SHP77 treated with DMSO at 0.1 percent for 48 hours (cell line): ENCODE data around the gene CCNB1IP1.
"Not testable (repeated sequence)": the region's sequence is repeated elsewhere in the genome, so short reads cannot be mapped to it uniquely, and the experiment has no call there.

Experiments used
- DNase-seq: peaks from one replicate; lab custom pipeline; 2025; lab: John Stamatoyannopoulos, UW

CCNB1IP1 gene, protein sequence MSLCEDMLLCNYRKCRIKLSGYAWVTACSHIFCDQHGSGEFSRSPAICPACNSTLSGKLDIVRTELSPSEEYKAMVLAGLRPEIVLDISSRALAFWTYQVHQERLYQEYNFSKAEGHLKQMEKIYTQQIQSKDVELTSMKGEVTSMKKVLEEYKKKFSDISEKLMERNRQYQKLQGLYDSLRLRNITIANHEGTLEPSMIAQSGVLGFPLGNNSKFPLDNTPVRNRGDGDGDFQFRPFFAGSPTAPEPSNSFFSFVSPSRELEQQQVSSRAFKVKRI

DNA sequence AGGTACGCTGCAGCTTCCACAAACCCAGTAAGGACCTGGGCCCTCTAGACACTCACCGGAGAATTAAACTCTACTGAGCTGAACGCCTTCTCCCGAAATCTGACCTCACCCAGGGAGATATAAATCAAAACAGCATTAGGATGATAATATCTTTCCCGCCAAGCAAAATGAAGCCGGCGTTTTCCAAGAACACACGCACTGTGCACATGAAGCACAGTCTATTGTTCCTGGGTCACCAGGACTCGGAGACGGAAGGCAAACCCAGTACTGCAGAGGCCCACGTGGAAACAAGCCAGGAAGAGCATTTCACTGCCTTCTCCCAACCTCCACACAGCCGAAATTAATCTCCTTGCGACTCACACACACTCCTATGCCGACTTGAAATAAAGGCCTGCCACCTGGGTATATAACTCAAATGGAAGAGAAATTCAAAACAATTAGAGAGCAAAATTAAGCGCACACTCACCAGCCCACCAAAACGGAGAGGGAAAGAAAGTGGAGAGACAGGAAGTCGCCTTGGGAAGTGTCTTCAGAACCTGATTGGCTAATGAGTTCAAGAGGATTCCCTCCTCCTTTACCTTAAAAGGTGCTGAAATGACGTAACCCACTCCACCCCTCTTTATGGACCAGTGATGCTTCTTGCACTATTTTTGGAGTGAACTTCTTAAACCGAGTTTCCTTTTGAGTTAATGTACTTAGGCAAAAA lies at the start of gene CCNB1IP1:
Gene CCNB1IP1, minus strand, starts transcription at position 492 of the 706 bp plus-strand sequence. CDS start 16,756 bp downstream, outside the sequence.
- peak; percentile 94 for DNase-seq

DNA sequence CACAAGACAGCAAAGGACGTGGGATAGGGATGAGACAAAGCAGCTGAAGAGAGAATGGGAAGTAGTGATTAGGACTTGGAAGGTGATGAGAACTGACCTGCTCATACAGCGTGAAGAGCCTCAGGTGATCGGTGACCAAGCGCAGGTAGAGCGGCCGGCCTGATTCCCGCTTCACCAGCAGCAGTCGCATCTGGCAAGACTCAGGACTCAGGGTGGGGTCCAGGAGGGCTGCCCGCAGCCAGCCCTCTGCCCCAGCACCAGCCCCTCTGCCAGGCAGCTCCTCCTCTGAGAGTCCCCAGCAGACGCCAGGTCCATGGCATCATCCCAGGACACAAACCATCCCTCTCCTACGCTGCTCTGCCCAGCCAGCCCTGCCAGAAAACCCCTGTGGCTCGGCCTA lies 49.4 kb upstream of the CCNB1IP1 start:
- DNase-seq: no peak

- DNase-seq: no peak
These were observed 48.3 kb upstream of the CCNB1IP1 start for GRCh38 chr14:20381341-20381740.

DNA sequence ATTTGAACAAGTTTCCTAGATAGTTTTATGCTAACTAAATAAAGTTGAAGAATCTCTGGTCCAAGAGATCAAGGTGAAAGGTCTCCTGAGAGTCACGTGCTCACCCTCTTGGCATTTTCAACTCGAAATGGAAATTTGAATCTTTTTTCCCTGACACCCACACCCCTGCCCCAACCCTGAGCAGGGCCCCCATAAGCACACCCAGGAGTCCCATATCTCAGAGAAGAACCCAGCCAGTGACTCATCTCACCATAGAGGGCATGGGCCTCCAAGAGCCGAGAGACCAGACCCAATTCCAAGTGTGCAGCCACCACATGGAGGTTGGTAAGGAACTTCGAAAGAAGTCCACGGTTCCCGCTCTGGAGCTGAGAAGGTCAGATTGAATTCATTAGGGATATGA lies 47.6 kb upstream of the CCNB1IP1 start:
- no peak for DNase-seq

- DNase-seq: no peak
These were observed 46.7 kb upstream of the CCNB1IP1 start for GRCh38 chr14:20379743-20380142.

- no peak for DNase-seq
These were observed 44.1 kb upstream of the CCNB1IP1 start for GRCh38 chr14:20377171-20377570.

GRCh38 chr14:20376071-20376588 lies 43.1 kb upstream of the CCNB1IP1 start:
- DNase-seq: no peak

GRCh38 chr14:20375471-20375870 lies 42.4 kb upstream of the CCNB1IP1 start:
- no peak for DNase-seq

GRCh38 chr14:20372796-20373195 lies 39.7 kb upstream of the CCNB1IP1 start:
- no peak for DNase-seq

- DNase-seq: no peak
These were observed 32.8 kb upstream of the CCNB1IP1 start for GRCh38 chr14:20365928-20366327.

- DNase-seq: not testable (repeated sequence)
These were observed 25.4 kb upstream of the CCNB1IP1 start for GRCh38 chr14:20358474-20358873.

DNA sequence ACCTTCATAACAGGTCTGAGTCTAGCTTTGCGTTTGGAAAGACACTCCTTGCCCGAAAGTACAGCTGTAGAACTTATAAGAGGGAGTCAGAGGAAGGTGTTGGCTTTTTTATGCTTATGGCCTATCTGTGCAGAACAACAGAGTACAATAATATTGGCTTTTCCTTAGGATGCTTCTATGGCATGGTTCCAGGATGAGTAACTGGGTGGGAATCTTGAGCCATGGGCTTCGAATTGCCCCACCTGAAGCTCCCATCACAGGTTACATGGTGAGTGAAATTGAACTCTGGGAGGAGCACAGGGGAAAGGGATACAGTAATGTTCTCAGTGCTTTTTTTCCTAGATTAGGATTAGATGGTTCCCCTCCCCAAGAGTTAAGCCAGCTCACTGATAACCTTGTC lies 23.3 kb upstream of the CCNB1IP1 start:
- DNase-seq: no peak

DNA sequence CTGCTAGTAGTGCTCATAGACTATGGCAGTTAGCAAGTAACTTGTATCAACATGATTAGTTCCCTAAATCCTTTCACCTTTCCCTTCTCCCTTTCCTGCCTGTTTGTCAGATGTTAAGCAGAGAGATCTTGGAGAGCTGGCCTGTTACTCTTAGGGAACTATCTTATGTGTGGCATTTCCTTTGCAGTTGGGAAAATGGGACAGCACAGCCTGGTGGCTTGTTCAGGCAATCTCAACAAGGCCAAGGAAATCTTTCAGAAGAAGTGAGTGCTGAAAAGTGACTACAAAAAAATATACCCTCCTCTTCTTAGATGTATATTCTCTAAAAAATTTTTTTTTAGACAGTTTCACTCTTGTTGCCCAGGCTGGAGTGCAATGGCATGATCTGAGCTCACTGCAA lies 17.8 kb upstream of the CCNB1IP1 start:
- no peak for DNase-seq

- DNase-seq: no peak
These were observed 17.2 kb upstream of the CCNB1IP1 start for GRCh38 chr14:20350282-20350681.

GRCh38 chr14:20347747-20348146 lies 14.7 kb upstream of the CCNB1IP1 start:
- no peak for DNase-seq

DNA sequence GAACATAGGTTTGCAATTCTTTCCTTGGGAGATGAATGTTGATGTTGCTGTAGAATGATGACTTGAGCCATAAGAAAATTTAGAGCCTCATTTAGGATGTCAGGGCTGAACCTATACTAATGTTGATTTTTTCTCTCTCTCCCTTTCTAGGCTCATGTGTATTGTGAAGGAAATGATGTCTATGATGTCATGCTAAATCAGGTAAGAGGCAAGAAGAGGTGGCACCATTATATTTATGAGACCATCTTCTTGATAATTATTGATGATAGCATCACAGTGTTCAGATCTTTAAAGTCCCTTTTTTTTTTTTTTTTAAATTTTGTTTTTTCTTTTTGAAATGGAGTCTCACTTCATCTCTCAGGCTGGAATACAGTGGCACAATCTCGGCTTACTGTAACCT lies 13.6 kb upstream of the CCNB1IP1 start:
- no peak for DNase-seq

- DNase-seq: no peak
These were observed 12.3 kb upstream of the CCNB1IP1 start for GRCh38 chr14:20345366-20345765.

DNA sequence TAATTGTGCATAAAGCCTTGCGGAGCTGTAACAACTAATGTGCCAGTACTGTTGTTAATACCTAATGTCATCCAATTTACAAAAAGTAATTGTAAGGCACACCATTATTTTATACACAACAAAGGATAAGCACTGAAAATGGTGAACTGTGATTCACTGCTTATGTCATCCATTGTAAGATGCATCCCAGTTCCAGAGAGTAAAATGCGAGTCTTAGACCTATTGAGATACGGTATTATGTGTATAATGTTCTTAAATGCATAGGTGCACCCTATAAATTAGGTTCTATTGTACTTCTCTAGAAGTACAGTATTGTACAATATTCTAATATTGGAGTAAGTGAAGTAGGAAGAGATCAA lies 10.8 kb upstream of the CCNB1IP1 start:
- no peak for DNase-seq

GRCh38 chr14:20343092-20343861 lies 10.2 kb upstream of the CCNB1IP1 start, which contains the start of gene PARP2:
TSS of gene PARP2 (plus strand) at chr14:20343635. CDS start at chr14:20343642, 7 bp downstream.
- DNase-seq: peak; percentile 100

DNA sequence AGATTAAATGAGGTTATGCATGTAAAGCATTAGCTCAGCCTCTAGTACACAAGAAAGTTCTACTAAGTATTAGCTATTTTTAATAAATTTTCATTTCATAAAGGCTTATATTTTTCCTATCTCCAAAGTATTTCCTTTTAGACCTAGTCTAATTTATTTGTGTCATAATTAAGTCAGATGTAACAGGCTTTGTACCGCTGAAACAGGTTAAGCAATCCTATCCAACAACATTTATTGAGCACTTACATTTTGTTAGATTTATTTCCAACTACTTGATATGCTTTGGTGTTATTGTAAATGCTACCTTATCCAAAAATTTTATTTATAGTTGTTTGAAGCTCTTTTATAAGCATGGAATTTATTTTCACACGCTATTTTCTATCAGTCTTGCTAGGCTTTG lies 8.6 kb upstream of the CCNB1IP1 start:
- DNase-seq: no peak

DNA sequence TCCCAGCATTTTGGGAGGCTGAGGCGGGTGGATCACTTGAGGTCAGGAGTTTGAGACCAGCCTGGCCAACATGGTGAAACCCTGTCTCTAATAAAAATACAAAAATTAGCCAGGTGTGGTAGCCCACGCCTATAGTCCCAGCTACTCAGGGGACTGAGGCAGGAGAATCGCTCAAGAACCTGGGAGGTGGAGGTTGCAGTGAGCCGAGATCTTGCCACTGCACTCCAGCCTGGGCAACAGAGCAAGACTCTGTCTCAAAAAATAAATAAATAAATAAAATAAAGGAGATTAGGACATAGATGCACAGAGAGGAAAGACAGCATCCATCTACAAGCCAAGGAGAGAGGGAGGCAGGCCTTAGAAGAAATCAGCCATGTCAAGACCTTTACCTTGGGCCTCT lies 8.0 kb upstream of the CCNB1IP1 start:
- DNase-seq: not testable (repeated sequence)

DNA sequence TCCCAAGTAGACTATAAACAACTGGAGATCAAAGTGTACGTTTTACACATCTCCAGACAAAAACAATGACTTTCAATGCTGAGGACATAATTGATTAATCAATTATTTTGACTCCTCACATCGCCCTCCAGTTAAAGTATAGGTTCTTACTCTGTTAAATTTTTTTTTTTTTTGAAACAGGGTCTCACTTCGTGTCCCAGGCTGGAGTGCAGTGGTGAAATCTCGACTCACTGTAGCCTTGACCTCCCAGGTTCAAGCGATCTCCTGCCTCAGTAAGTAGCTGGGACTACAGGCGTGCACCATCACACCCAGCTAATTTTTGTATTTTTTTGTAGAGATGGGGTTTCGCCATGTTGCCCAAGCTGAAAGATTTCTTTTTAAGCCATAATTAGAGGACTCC lies 938 bp upstream of the CCNB1IP1 start:
- no peak for DNase-seq

DNA sequence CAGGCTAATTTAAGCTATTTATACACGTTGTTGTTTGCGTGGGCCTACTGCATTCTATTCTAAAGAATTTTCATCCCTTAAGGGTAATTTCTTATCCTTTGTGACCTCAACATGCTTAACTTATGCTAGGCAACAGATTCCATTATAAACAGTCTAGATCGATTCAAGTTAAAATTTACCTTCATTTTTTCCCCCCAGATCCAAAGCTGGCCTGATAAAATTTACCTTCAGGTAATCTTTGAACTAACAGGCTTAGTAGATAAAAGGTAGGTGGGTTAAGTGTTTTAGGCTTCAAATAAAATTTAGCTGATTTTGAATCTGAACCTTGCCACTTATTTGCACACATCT lies 389 bp upstream of the CCNB1IP1 start:
- DNase-seq: no peak
